SU-DHL-6 (cell line): ENCODE results near the gene FBP1.

Experiments
- EZH2phosphoT487 ChIP-seq: fragments of 200-600 bp; sonication (generic), shearing (Covaris generic); conservative IDR thresholded peaks from 2 replicates; pipeline ENCODE4 v1.6.1; 2018; ENCODE audit warnings: mild to moderate bottlenecking, antibody characterized with exemption, low read length, moderate library complexity, mixed read lengths
- TF ChIP-seq, protein P1 (sequence below): fragments of 200-600 bp; sonication (generic); IDR thresholded peaks from one replicate; pipeline ENCODE4 v1.5.1; 2017; ENCODE audit warnings: antibody characterized with exemption, mild to moderate bottlenecking, low read length, moderate library complexity; ENCODE audit not compliant: insufficient read depth, poor library complexity, severe bottlenecking

DNA sequence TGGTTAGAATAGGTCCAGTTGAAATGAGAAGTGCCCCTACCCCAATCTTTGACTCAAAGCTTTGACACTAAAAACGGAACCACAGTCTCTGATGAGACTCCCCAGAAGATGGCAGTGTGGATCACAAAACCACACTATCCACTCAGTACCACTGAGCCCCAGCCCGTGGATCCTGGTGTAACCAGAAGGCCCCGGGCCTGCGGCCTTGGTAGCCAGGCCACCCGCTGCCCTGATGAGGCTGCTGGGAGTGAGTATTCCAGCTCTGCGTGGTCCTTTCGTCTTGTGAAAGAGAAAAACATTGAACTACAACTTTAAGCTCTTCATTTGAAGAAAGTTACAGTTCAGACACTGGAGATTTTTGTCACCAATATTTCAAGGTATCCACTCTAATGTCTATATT lies 42.2 kb upstream of the FBP1 start:
- TF ChIP-seq, protein P1, sequence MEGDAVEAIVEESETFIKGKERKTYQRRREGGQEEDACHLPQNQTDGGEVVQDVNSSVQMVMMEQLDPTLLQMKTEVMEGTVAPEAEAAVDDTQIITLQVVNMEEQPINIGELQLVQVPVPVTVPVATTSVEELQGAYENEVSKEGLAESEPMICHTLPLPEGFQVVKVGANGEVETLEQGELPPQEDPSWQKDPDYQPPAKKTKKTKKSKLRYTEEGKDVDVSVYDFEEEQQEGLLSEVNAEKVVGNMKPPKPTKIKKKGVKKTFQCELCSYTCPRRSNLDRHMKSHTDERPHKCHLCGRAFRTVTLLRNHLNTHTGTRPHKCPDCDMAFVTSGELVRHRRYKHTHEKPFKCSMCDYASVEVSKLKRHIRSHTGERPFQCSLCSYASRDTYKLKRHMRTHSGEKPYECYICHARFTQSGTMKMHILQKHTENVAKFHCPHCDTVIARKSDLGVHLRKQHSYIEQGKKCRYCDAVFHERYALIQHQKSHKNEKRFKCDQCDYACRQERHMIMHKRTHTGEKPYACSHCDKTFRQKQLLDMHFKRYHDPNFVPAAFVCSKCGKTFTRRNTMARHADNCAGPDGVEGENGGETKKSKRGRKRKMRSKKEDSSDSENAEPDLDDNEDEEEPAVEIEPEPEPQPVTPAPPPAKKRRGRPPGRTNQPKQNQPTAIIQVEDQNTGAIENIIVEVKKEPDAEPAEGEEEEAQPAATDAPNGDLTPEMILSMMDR, result peak; percentile 66
- TF ChIP-seq EZH2phosphoT487, result no peak
